Adrenal gland (tissue), 5 donors: ENCODE data around the gene SPPL3.

ENCODE experiments used
- POLR2A ChIP-seq, 2 donors: fragments of 450-650 bp; IDR thresholded peaks; one replicate each; pipeline ENCODE4 v1.6.1; 2017; ENCODE audit warnings: antibody characterized with exemption in 2 of 2, mild to moderate bottlenecking in 2 of 2, moderate library complexity in 1 of 2
- TF ChIP-seq, protein P1 (sequence below), 6 experiments: fragments of 450-650 bp in 4 of 6; fragments of 200-600 bp in 2 of 6; sonication (generic) in 1 of 6; IDR thresholded peaks; 1 replicate in 5 of 6; 2 replicates in 1 of 6; pipeline versions ENCODE4 v1.5.1 to v1.8.0; 2016 to 2021; ENCODE audit warnings: antibody characterized with exemption in 6 of 6, mild to moderate bottlenecking in 2 of 6, moderate library complexity in 1 of 6
- donor health status: DM: no; HTN: no; CAD: no.

DNA sequence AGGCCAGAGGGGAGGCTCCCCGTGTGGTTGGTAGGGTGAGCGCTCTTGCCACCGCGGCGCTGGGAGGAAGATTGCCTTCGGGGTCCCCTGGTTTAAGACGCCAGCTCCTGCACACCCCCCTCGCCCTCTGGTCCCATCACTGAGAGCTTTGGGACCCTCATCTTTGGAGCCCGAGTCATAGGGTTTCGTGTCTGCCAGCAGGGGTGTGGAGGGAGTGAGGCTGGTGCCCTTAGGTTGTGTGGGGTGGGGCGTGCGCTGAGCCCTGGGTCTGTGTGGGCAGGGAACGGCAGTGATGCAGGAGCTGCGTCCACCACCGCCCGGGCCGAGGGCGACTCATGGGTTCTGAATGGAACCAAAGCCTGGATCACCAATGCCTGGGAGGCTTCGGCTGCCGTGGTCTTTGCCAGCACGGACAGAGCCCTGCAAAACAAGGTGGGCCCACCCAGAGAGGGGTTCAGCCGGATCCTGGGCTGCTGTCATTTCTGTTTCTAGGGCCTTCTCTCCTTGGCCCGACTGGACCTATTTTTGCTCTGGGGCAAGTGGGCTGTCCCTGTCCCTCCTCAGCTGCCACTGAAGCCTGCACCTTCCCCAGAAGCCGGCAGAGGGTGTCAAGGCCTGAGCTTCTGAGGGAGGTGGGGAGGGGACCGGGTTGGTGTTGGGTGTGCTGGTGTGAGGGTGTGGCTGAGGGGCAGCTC, 166.5 kb downstream of the SPPL3 start:
- TF ChIP-seq, protein P1, sequence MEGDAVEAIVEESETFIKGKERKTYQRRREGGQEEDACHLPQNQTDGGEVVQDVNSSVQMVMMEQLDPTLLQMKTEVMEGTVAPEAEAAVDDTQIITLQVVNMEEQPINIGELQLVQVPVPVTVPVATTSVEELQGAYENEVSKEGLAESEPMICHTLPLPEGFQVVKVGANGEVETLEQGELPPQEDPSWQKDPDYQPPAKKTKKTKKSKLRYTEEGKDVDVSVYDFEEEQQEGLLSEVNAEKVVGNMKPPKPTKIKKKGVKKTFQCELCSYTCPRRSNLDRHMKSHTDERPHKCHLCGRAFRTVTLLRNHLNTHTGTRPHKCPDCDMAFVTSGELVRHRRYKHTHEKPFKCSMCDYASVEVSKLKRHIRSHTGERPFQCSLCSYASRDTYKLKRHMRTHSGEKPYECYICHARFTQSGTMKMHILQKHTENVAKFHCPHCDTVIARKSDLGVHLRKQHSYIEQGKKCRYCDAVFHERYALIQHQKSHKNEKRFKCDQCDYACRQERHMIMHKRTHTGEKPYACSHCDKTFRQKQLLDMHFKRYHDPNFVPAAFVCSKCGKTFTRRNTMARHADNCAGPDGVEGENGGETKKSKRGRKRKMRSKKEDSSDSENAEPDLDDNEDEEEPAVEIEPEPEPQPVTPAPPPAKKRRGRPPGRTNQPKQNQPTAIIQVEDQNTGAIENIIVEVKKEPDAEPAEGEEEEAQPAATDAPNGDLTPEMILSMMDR (IDR thresholded peaks at IDR 0.05): no peak
- no peak for TF ChIP-seq POLR2A (IDR thresholded peaks at IDR 0.05)
